CD4-positive, alpha-beta memory T cell (primary cell): Measurements from ENCODE around the gene SEC14L5. TPM values are rescaled to one million over a fixed set of nuclear protein-coding genes. Genes with fewer than 3 reads are reported as not detected.

Experiments used
- CTCF ChIA-PET: fragments of 350-600 bp; sonication (Branson Sonifier 250); formaldehyde crosslinking; loops from one replicate; lab custom pipeline; 2021; ENCODE audit warnings: inconsistent platforms; ENCODE audit not compliant: partially characterized antibody; lab: Charles Lee
- POLR2A ChIA-PET: fragments of 350-600 bp; sonication (Branson Sonifier 250); formaldehyde crosslinking; loops from one replicate; lab custom pipeline; 2021; ENCODE audit not compliant: partially characterized antibody; lab: Charles Lee
- DNase-seq, 5 donors: peaks; one replicate each; pipeline versions ENCODE4 v3.0.0 to v3.0.0-alpha.2; 2020 to 2022; ENCODE audit warnings: mixed read lengths in 1 of 5
- H3K27ac ChIP-seq: one replicate; pipeline ENCODE4 v1.7.0; 2013; ENCODE audit warnings: low read depth, low read length
- H3K27me3 ChIP-seq: 2 replicates; pipeline ENCODE4 v1.7.0; 2013; ENCODE audit warnings: mild to moderate bottlenecking, low read length, moderate library complexity; ENCODE audit not compliant: insufficient read depth
- H3K36me3 ChIP-seq: 2 replicates; pipeline ENCODE4 v1.7.0; 2013; ENCODE audit warnings: mild to moderate bottlenecking, low read length, moderate library complexity; ENCODE audit not compliant: insufficient read depth
- H3K4me1 ChIP-seq: 2 replicates; pipeline ENCODE4 v1.7.0; 2013; ENCODE audit warnings: mild to moderate bottlenecking, low read length, moderate library complexity; ENCODE audit not compliant: insufficient read depth
- H3K4me3 ChIP-seq, 2 donors: one replicate each; pipeline ENCODE4 v1.7.0; 2013; ENCODE audit warnings: low read length in 2 of 2, mild to moderate bottlenecking in 1 of 2
- H3K9me3 ChIP-seq, 2 donors: one replicate each; pipeline ENCODE4 v1.7.0; 2013; ENCODE audit warnings: low read length in 2 of 2, control low read depth in 1 of 2; ENCODE audit not compliant: control insufficient read depth in 1 of 2
- H3K27ac Mint-ChIP-seq, 7 donors: one replicate each; pipeline ENCODE4 v1.8.0; 2020 to 2021; ENCODE audit warnings: mixed read lengths in 7 of 7, mild to moderate bottlenecking in 6 of 7, inconsistent platforms in 3 of 7, moderate library complexity in 3 of 7
- H3K27me3 Mint-ChIP-seq, 2 donors: one replicate each; pipeline ENCODE4 v1.8.0; 2020 to 2021; ENCODE audit warnings: mixed read lengths in 2 of 2
- H3K36me3 Mint-ChIP-seq, 2 donors: one replicate each; pipeline ENCODE4 v1.8.0; 2020 to 2021; ENCODE audit warnings: mixed read lengths in 2 of 2, inconsistent platforms in 1 of 2, mild to moderate bottlenecking in 1 of 2
- H3K4me1 Mint-ChIP-seq, 4 donors: one replicate each; pipeline ENCODE4 v1.8.0; 2020 to 2021; ENCODE audit warnings: mixed read lengths in 4 of 4, mild to moderate bottlenecking in 1 of 4
- H3K4me3 Mint-ChIP-seq, 8 donors: one replicate each; pipeline ENCODE4 v1.8.0; 2020 to 2021; ENCODE audit warnings: mixed read lengths in 8 of 8, mild to moderate bottlenecking in 7 of 8, moderate library complexity in 6 of 8, inconsistent platforms in 3 of 8
- H3K9me3 Mint-ChIP-seq, 8 donors: one replicate each; pipeline ENCODE4 v1.8.0; 2020 to 2021; ENCODE audit warnings: mixed read lengths in 8 of 8, mild to moderate bottlenecking in 5 of 8, inconsistent platforms in 3 of 8, moderate library complexity in 1 of 8
- intact Hi-C: fragments of 100-400 bp; cut with micrococcal nuclease; formaldehyde crosslinking; loops from one replicate; pipeline ENCODE4 v1.15.1; 2023
- polyA plus RNA-seq, 2 donors: library from polyadenylated mRNA; unstranded; fragments of 300-500 nt; fragmentation: Illumina TruSeq; gene quantifications; one replicate each; pipeline ENCODE4 v1.2.3, GENCODE V29; 2021
- total RNA-seq, 2 experiments: library from RNA; stranded (reverse); gene quantifications; one replicate each; pipeline ENCODE4 v1.2.3, GENCODE V29; 2021

SEC14L5 gene
- total and polyA plus RNA-seq, 4 experiments from 2014 or later: not detected

- no peaks in the 10 kb centered on the region for H3K36me3 Mint-ChIP-seq
- ChIA-PET CTCF (no interaction called here), POLR2A (no interaction called here)
- H3K27ac ChIP-seq: no peak overlapping the region
- no peaks in the 10 kb centered on the region for H3K4me1 Mint-ChIP-seq
- no peak overlapping the region for H3K27ac Mint-ChIP-seq
- no peaks in the 10 kb centered on the region for H3K27me3 ChIP-seq
- DNase-seq: no peak
- intact Hi-C loops: no loop called here
- no peak overlapping the region for H3K4me3 Mint-ChIP-seq
- H3K27me3 Mint-ChIP-seq: peaks cover 2 to 7% of the 10 kb centered on the region in 2 donors
- H3K9me3 ChIP-seq: no peaks in the 10 kb centered on the region
- H3K4me1 ChIP-seq: no peaks in the 10 kb centered on the region
- no peak overlapping the region for H3K4me3 ChIP-seq
- no peaks in the 10 kb centered on the region for H3K9me3 Mint-ChIP-seq
- H3K36me3 ChIP-seq: no peaks in the 10 kb centered on the region
Measured at GRCh38 chr16:4914528-4915225, 43.5 kb upstream of the SEC14L5 start.

GRCh38 chr16:4915226-4915761 is 42.8 kb upstream of the SEC14L5 start:
- Mint-ChIP-seq H3K27ac (no peak overlapping the region), H3K36me3 (no peaks in the 10 kb centered on the region), H3K9me3 (no peaks in the 10 kb centered on the region), H3K27me3 (peaks cover 2 to 7% of the 10 kb centered on the region in 2 donors), H3K4me1 (no peaks in the 10 kb centered on the region), H3K4me3 (no peak overlapping the region)
- no peaks in the 10 kb centered on the region for H3K9me3 ChIP-seq
- ChIA-PET POLR2A (no interaction called here), CTCF (no interaction called here)
- H3K4me3 ChIP-seq: no peak overlapping the region
- no peaks in the 10 kb centered on the region for H3K27me3 ChIP-seq
- no peak for DNase-seq
- no peak overlapping the region for H3K27ac ChIP-seq
- H3K4me1 ChIP-seq: no peaks in the 10 kb centered on the region
- intact Hi-C loops: no loop called here
- H3K36me3 ChIP-seq: no peaks in the 10 kb centered on the region

- no peaks in the 10 kb centered on the region for H3K9me3 ChIP-seq
- intact Hi-C loops: no loop called here
- Mint-ChIP-seq H3K36me3 (no peaks in the 10 kb centered on the region), H3K4me3 (no peak overlapping the region), H3K4me1 (no peaks in the 10 kb centered on the region), H3K27ac (no peak overlapping the region), H3K9me3 (no peaks in the 10 kb centered on the region), H3K27me3 (peaks cover 2 to 7% of the 10 kb centered on the region in 2 donors)
- no peaks in the 10 kb centered on the region for H3K36me3 ChIP-seq
- ChIA-PET CTCF (no interaction called here), POLR2A (no interaction called here)
- H3K27ac ChIP-seq: no peak overlapping the region
- no peaks in the 10 kb centered on the region for H3K27me3 ChIP-seq
- no peak for DNase-seq
- no peak overlapping the region for H3K4me3 ChIP-seq
- no peaks in the 10 kb centered on the region for H3K4me1 ChIP-seq
Measured at GRCh38 chr16:4917117-4917516, 41.0 kb upstream of the SEC14L5 start.

- POLR2A ChIA-PET: no interaction called here
- DNase-seq: no peak
- intact Hi-C loops: no loop called here
- Histone ChIP-seq H3K4me3 (no peak overlapping the region), H3K27ac (no peak overlapping the region), H3K36me3 (no peaks in the 10 kb centered on the region), H3K4me1 (no peaks in the 10 kb centered on the region), H3K27me3 (no peaks in the 10 kb centered on the region), H3K9me3 (no peaks in the 10 kb centered on the region)
- H3K4me1 Mint-ChIP-seq: no peaks in the 10 kb centered on the region
- no peaks in the 10 kb centered on the region for H3K36me3 Mint-ChIP-seq
- H3K9me3 Mint-ChIP-seq: no peaks in the 10 kb centered on the region
- CTCF ChIA-PET: no interaction called here
- H3K27me3 Mint-ChIP-seq: peaks cover 4 to 9% of the 10 kb centered on the region in 2 donors
- no peak overlapping the region for H3K4me3 Mint-ChIP-seq
- H3K27ac Mint-ChIP-seq: no peak overlapping the region
Measured at GRCh38 chr16:4918781-4919251, 39.3 kb upstream of the SEC14L5 start.

GRCh38 chr16:4920826-4921225 is 37.3 kb upstream of the SEC14L5 start:
- intact Hi-C loops: no loop called here
- no peaks in the 10 kb centered on the region for H3K9me3 ChIP-seq
- H3K27ac Mint-ChIP-seq: no peak overlapping the region
- H3K9me3 Mint-ChIP-seq: peaks cover 0 to 3% (median under 1%) of the 10 kb centered on the region in 8 donors
- no peaks in the 10 kb centered on the region for H3K4me1 ChIP-seq
- no peak overlapping the region for H3K4me3 Mint-ChIP-seq
- no peaks in the 10 kb centered on the region for H3K36me3 ChIP-seq
- CTCF ChIA-PET: no interaction called here
- no peaks in the 10 kb centered on the region for H3K4me1 Mint-ChIP-seq
- no peak overlapping the region for H3K27ac ChIP-seq
- POLR2A ChIA-PET: no interaction called here
- H3K4me3 ChIP-seq: no peak overlapping the region
- H3K36me3 Mint-ChIP-seq: no peaks in the 10 kb centered on the region
- peaks cover 4 to 6% of the 10 kb centered on the region in 2 donors for H3K27me3 Mint-ChIP-seq
- H3K27me3 ChIP-seq: no peaks in the 10 kb centered on the region
- DNase-seq: no peak

GRCh38 chr16:4922721-4923342 is 35.3 kb upstream of the SEC14L5 start:
- Mint-ChIP-seq H3K36me3 (peaks cover 4 to 7% of the 10 kb centered on the region in 2 donors), H3K4me1 (no peaks in the 10 kb centered on the region), H3K27ac (no peak overlapping the region), H3K4me3 (no peak overlapping the region), H3K27me3 (peaks cover 2 to 4% of the 10 kb centered on the region in 2 donors), H3K9me3 (peaks cover 5 to 22% (median 13%) of the 10 kb centered on the region in 8 donors)
- no peaks in the 10 kb centered on the region for H3K9me3 ChIP-seq
- H3K4me3 ChIP-seq: no peak overlapping the region
- no peaks in the 10 kb centered on the region for H3K36me3 ChIP-seq
- ChIA-PET POLR2A (no interaction called here), CTCF (no interaction called here)
- no peak overlapping the region for H3K27ac ChIP-seq
- no peaks in the 10 kb centered on the region for H3K4me1 ChIP-seq
- DNase-seq: no peak
- intact Hi-C loops: no loop called here
- no peaks in the 10 kb centered on the region for H3K27me3 ChIP-seq

GRCh38 chr16:4923853-4924252 is 34.3 kb upstream of the SEC14L5 start:
- Histone ChIP-seq H3K9me3 (no peaks in the 10 kb centered on the region), H3K36me3 (no peaks in the 10 kb centered on the region), H3K4me3 (no peak overlapping the region), H3K27ac (no peak overlapping the region), H3K4me1 (no peaks in the 10 kb centered on the region), H3K27me3 (no peaks in the 10 kb centered on the region)
- Mint-ChIP-seq H3K27ac (no peak overlapping the region), H3K4me1 (no peaks in the 10 kb centered on the region), H3K27me3 (peaks cover 2 to 4% of the 10 kb centered on the region in 2 donors), H3K4me3 (no peak overlapping the region), H3K9me3 (peaks cover 5 to 22% (median 13%) of the 10 kb centered on the region in 8 donors), H3K36me3 (peaks cover 4 to 7% of the 10 kb centered on the region in 2 donors)
- no peak for DNase-seq
- POLR2A ChIA-PET: no interaction called here
- intact Hi-C loops: no loop called here
- CTCF ChIA-PET: no interaction called here
